PC-3 (cell line): Measurements from ENCODE around the gene LAD1. TPM values are rescaled to one million over a fixed set of nuclear protein-coding genes. Genes with fewer than 3 reads are reported as not detected.

Source experiments
- ATAC-seq: fragments of 200-7000 bp; cut with Tn5 transposase; 2 replicates; pipeline ENCODE4 v1.9.1; 2020; ENCODE audit warnings: mild to moderate bottlenecking, moderate library complexity
- BruUV-seq: library from RNA; stranded (reverse); fragments of 400-500 nt; replicated peaks from 2 replicates; lab custom pipeline; 2021; lab: Mats Ljungman, UMichigan
- CTCF ChIA-PET: fragments of 300-600 bp; sonication (Branson Sonifier 250); formaldehyde crosslinking; loops from one replicate; lab custom pipeline; 2022; ENCODE audit warnings: antibody characterized with exemption; lab: Charles Lee
- POLR2A ChIA-PET: fragments of 300-600 bp; sonication (Branson Sonifier 250); formaldehyde crosslinking; loops from one replicate; lab custom pipeline; 2022; ENCODE audit warnings: antibody characterized with exemption; ENCODE audit not compliant: unreplicated experiment; lab: Charles Lee
- DNase-seq: peaks from one replicate; pipeline ENCODE4 v3.0.0-alpha.2; 2015
- H2AFZ ChIP-seq: fragments of 300-600 bp; sonication (generic); 2 replicates; pipeline ENCODE4 v1.6.0; 2016; ENCODE audit warnings: antibody characterized with exemption, low read length
- H3F3A ChIP-seq: fragments of 300-600 bp; sonication (generic); one replicate; pipeline ENCODE4 v1.6.0; 2017; ENCODE audit warnings: antibody characterized with exemption, low read length, control low read depth, mild to moderate bottlenecking; ENCODE audit not compliant: unreplicated experiment
- H3K27ac ChIP-seq: fragments of 300-600 bp; sonication (generic); 2 replicates; pipeline ENCODE4 v1.5.1; 2016; ENCODE audit warnings: mild to moderate bottlenecking, low read length
- H3K27me3 ChIP-seq: fragments of 300-600 bp; sonication (generic); 2 replicates; pipeline ENCODE4 v1.6.1; 2016; ENCODE audit warnings: low read length, mixed read lengths
- H3K36me3 ChIP-seq: fragments of 300-600 bp; sonication (generic); 2 replicates; pipeline ENCODE4 v1.6.1; 2016; ENCODE audit warnings: low read depth, mixed run types, low read length, mixed read lengths
- H3K4me1 ChIP-seq: fragments of 300-600 bp; sonication (generic); 2 replicates; pipeline ENCODE4 v1.5.1; 2016; ENCODE audit warnings: low read length; ENCODE audit not compliant: insufficient read depth
- H3K4me2 ChIP-seq: fragments of 300-600 bp; sonication (generic); 2 replicates; pipeline ENCODE4 v1.6.0; 2016; ENCODE audit warnings: low read length
- H3K4me3 ChIP-seq: fragments of 300-600 bp; sonication (generic); 2 replicates; pipeline ENCODE4 v1.5.1; 2016; ENCODE audit warnings: mild to moderate bottlenecking, low read length, mixed read lengths
- H3K79me2 ChIP-seq: fragments of 300-600 bp; sonication (generic); 2 replicates; pipeline ENCODE4 v1.6.1; 2017; ENCODE audit warnings: low read length, mixed read lengths
- H3K9ac ChIP-seq: fragments of 300-600 bp; sonication (generic); 2 replicates; pipeline ENCODE4 v1.6.0; 2016; ENCODE audit warnings: mild to moderate bottlenecking, low read length
- H3K9me2 ChIP-seq: fragments of 300-600 bp; sonication (generic); replicated peaks from 2 replicates; pipeline ENCODE4 v1.6.1; 2016; ENCODE audit warnings: mixed run types, low read length, mixed read lengths
- H3K9me3 ChIP-seq: fragments of 300-600 bp; sonication (generic); 2 replicates; pipeline ENCODE4 v1.6.1; 2016; ENCODE audit warnings: low read length, mixed read lengths
- H4K20me1 ChIP-seq: fragments of 300-600 bp; sonication (generic); 2 replicates; pipeline ENCODE4 v1.6.1; 2016; ENCODE audit warnings: low read length, mixed read lengths
- EZH2 ChIP-seq: fragments of 300-600 bp; sonication (generic); IDR thresholded peaks from one replicate; pipeline ENCODE4 v1.6.1; 2017; ENCODE audit warnings: antibody characterized with exemption, mild to moderate bottlenecking, low read length; ENCODE audit not compliant: unreplicated experiment
- EZH2phosphoT487 ChIP-seq: fragments of 300-600 bp; sonication (generic); IDR thresholded peaks from 2 replicates; pipeline ENCODE4 v1.6.1; 2018; ENCODE audit warnings: mild to moderate bottlenecking, antibody characterized with exemption, low read length, borderline replicate concordance
- intact Hi-C: fragments of 100-400 bp; cut with micrococcal nuclease; formaldehyde crosslinking; loops from 2 replicates; pipeline ENCODE4 v1.9.0; 2023
- total RNA-seq: library from RNA; depleted of rRNA; stranded (reverse); fragments of >200 nt; gene quantifications from 2 replicates; pipeline ENCODE4 v1.2.3, GENCODE V29; 2014
- TF ChIP-seq, protein P1 (sequence below): fragments of 300-600 bp; sonication (generic); conservative IDR thresholded peaks from 2 replicates; pipeline ENCODE4 v1.5.1; 2017; ENCODE audit warnings: antibody characterized with exemption, low read depth, mild to moderate bottlenecking, low read length

LAD1 gene
- total RNA-seq, 1 experiment from 2014 or later, result 310 TPM

GRCh38 chr1:201332616-201333335 lies 66.3 kb downstream of the LAD1 start:
- no peaks in the 10 kb centered on the region for H3K79me2 ChIP-seq
- no peaks in the 10 kb centered on the region for H3K27me3 ChIP-seq
- H3K4me1 ChIP-seq, result no peaks in the 10 kb centered on the region
- H2AFZ ChIP-seq, result no peak overlapping the region
- H3K4me2 ChIP-seq, result no peak overlapping the region
- ChIA-PET POLR2A (no interaction called here), CTCF (no interaction called here)
- H3K9me2 ChIP-seq, result no peaks in the 10 kb centered on the region
- TF ChIP-seq EZH2phosphoT487 (no peak), EZH2 (no peak)
- TF ChIP-seq, protein P1, sequence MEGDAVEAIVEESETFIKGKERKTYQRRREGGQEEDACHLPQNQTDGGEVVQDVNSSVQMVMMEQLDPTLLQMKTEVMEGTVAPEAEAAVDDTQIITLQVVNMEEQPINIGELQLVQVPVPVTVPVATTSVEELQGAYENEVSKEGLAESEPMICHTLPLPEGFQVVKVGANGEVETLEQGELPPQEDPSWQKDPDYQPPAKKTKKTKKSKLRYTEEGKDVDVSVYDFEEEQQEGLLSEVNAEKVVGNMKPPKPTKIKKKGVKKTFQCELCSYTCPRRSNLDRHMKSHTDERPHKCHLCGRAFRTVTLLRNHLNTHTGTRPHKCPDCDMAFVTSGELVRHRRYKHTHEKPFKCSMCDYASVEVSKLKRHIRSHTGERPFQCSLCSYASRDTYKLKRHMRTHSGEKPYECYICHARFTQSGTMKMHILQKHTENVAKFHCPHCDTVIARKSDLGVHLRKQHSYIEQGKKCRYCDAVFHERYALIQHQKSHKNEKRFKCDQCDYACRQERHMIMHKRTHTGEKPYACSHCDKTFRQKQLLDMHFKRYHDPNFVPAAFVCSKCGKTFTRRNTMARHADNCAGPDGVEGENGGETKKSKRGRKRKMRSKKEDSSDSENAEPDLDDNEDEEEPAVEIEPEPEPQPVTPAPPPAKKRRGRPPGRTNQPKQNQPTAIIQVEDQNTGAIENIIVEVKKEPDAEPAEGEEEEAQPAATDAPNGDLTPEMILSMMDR, result no peak
- H4K20me1 ChIP-seq, result no peaks in the 10 kb centered on the region
- no peak for DNase-seq
- ATAC-seq, result no peak
- H3K9ac ChIP-seq, result no peak overlapping the region
- H3K36me3 ChIP-seq, result peaks cover 29% of the 10 kb centered on the region
- no peak overlapping the region for H3K4me3 ChIP-seq
- BruUV-seq, result no TSS peak
- H3K9me3 ChIP-seq, result no peaks in the 10 kb centered on the region
- intact Hi-C loops, result no loop called here
- H3K27ac ChIP-seq, result no peak overlapping the region
- no peaks in the 10 kb centered on the region for H3F3A ChIP-seq

DNA sequence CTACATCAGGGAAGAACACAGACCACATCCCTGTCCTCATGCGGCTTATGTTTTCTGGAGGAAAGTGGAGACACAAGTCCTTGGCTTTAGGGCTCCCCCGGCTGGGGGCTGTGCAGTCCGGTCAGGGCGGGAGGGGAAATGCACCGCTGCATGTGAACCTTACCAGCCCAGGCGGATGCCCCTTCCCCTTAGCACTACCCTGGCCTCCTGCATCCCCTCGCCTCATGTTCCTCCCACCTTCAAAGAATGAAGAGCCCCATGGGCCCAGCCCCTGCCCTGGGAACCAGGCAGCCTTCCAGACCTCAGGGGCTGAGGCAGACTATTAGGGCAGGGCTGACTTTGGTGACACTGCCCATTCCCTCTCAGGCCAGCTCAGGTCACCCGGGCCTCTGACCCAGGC lies 67.1 kb downstream of the LAD1 start:
- TF ChIP-seq, protein P1, result 0 out of 2 replicates have a peak, but pooled peaks have one; percentile 19
- no peak for TF ChIP-seq EZH2
- no peak overlapping the region for H3K27ac ChIP-seq
- H3K36me3 ChIP-seq, result peaks cover 37% of the 10 kb centered on the region

GRCh38 chr1:201331166-201331565 lies 68.0 kb downstream of the LAD1 start:
- Histone ChIP-seq H3K9me3 (no peaks in the 10 kb centered on the region), H3K79me2 (no peaks in the 10 kb centered on the region), H3K4me1 (no peaks in the 10 kb centered on the region), H4K20me1 (no peaks in the 10 kb centered on the region), H3K27me3 (no peaks in the 10 kb centered on the region), H3F3A (no peaks in the 10 kb centered on the region), H3K9ac (no peak overlapping the region), H3K36me3 (peaks cover 46% of the 10 kb centered on the region), H3K27ac (no peak overlapping the region), H3K4me2 (no peak overlapping the region), H3K9me2 (no peaks in the 10 kb centered on the region), H2AFZ (no peak overlapping the region), H3K4me3 (no peak overlapping the region)
- DNase-seq (no peak), ATAC-seq (no peak)
- no TSS peak for BruUV-seq
- TF ChIP-seq, protein P1, result no peak
- TF ChIP-seq EZH2phosphoT487 (no peak), EZH2 (no peak)
- ChIA-PET CTCF (interaction anchor here (0.6 kb wide), 1 partner anchor 49 kb away, joined by 3 read pairs; no protein-coding TSS in a partner anchor), POLR2A (no interaction called here)
- intact Hi-C loops, result no loop called here

More for the DNA sequence above, 67.1 kb downstream of the LAD1 start:
- BruUV-seq, result no TSS peak
- DNase-seq, result no peak
- no peak overlapping the region for H2AFZ ChIP-seq
- no peak overlapping the region for H3K4me3 ChIP-seq
- no peaks in the 10 kb centered on the region for H3F3A ChIP-seq
- ChIA-PET CTCF (no interaction called here), POLR2A (no interaction called here)
- H3K9me2 ChIP-seq, result no peaks in the 10 kb centered on the region
- no peaks in the 10 kb centered on the region for H4K20me1 ChIP-seq
- no peaks in the 10 kb centered on the region for H3K9me3 ChIP-seq
- no peaks in the 10 kb centered on the region for H3K27me3 ChIP-seq
- no peaks in the 10 kb centered on the region for H3K79me2 ChIP-seq
- no peaks in the 10 kb centered on the region for H3K4me1 ChIP-seq
- intact Hi-C loops, result no loop called here
- ATAC-seq, result no peak
- no peak overlapping the region for H3K9ac ChIP-seq
- H3K4me2 ChIP-seq, result no peak overlapping the region
